HepG2 (cell line): Measurements from ENCODE around the gene TFAP2E. TPM values are rescaled to one million over a fixed set of nuclear protein-coding genes. Genes with fewer than 3 reads are reported as not detected.

Experiments
- ATAC-seq: fragments of 200-7000 bp; cut with Tn5 transposase; 3 replicates; pipeline ENCODE4 v1.9.1; 2020; ENCODE audit warnings: mild to moderate bottlenecking, moderate library complexity
- BruUV-seq: library from RNA; stranded (reverse); fragments of 400-500 nt; replicated peaks from 2 replicates; lab custom pipeline; 2021; lab: Mats Ljungman, UMichigan
- CTCF ChIA-PET: fragments of 300-600 bp; formaldehyde crosslinking; extraction: SDS; loops from one replicate; lab custom pipeline; 2021; ENCODE audit warnings: low total read pairs, inconsistent platforms, low intra/inter-chr PET ratio; lab: Yijun Ruan, JAX
- POLR2A ChIA-PET: fragments of 350-600 bp; sonication (Branson Sonifier 250); formaldehyde crosslinking; loops from one replicate; lab custom pipeline; 2020; ENCODE audit warnings: antibody characterized with exemption, inconsistent platforms; lab: Yijun Ruan, JAX
- DNase-seq: peaks from one replicate; pipeline ENCODE4 v3.0.0-alpha.2; 2015; ENCODE audit warnings: low spot score
- FAIRE-seq: peaks from 3 replicates; lab custom pipeline; 2011; peaks lifted over from hg19 to GRCh38; lab: Jason Lieb, UNC
- H2AFZ ChIP-seq: one replicate; pipeline ENCODE4 v1.6.1; 2011; ENCODE audit warnings: low read length, inconsistent platforms
- H3K27ac ChIP-seq: fragments of 300-600 bp; 3 replicates; pipeline ENCODE4 v1.8.0; 2011; ENCODE audit warnings: mixed run types, mild to moderate bottlenecking, mixed read lengths, low read length, inconsistent platforms; ENCODE audit not compliant: insufficient read depth; ENCODE audit errors: extremely low read length
- H3K27me3 ChIP-seq, 2 experiments: fragments of 200-600 bp in 1 of 2; 2 replicates in 1 of 2; 3 replicates in 1 of 2; pipeline versions ENCODE4 v1.6.0 to v1.8.0; 2011; ENCODE audit warnings: low read length in 2 of 2, mild to moderate bottlenecking in 2 of 2, moderate library complexity in 2 of 2, inconsistent platforms in 1 of 2; ENCODE audit not compliant: insufficient read depth in 2 of 2, control insufficient read depth in 1 of 2
- H3K36me3 ChIP-seq, 2 experiments: fragments of 200-600 bp in 1 of 2; replicated peaks in 1 of 2; 2 replicates in 1 of 2; 3 replicates in 1 of 2; pipeline versions ENCODE4 v1.5.1 to v1.8.0; 2011; ENCODE audit warnings: low read length in 2 of 2, inconsistent platforms in 1 of 2; ENCODE audit not compliant: insufficient read depth in 2 of 2, control insufficient read depth in 1 of 2
- H3K4me1 ChIP-seq: 2 replicates; pipeline ENCODE4 v1.5.1; 2012; ENCODE audit warnings: low read length, inconsistent platforms; ENCODE audit not compliant: insufficient read depth
- H3K4me2 ChIP-seq: 2 replicates; pipeline ENCODE4 v1.6.0; 2011; ENCODE audit warnings: low read depth, low read length, inconsistent platforms
- H3K4me3 ChIP-seq, 3 experiments: fragments of 200-600 bp in 1 of 3; sonication (generic), shearing (Covaris generic) in 1 of 3; replicated peaks in 1 of 3; 2 replicates each; pipeline ENCODE4 v1.5.1; 2011 to 2016; ENCODE audit warnings: low read length in 3 of 3, inconsistent platforms in 2 of 3, low read depth in 2 of 3, mild to moderate bottlenecking in 2 of 3, control low read depth in 1 of 3, mixed read lengths in 1 of 3; ENCODE audit not compliant: insufficient read depth in 1 of 3
- H3K79me2 ChIP-seq: one replicate; pipeline ENCODE4 v1.6.1; 2011; ENCODE audit warnings: low read length, inconsistent platforms; ENCODE audit not compliant: insufficient read depth
- H3K9ac ChIP-seq: 2 replicates; pipeline ENCODE4 v1.6.0; 2011; ENCODE audit warnings: mild to moderate bottlenecking, low read depth, low read length, inconsistent platforms; ENCODE audit not compliant: insufficient read depth
- H3K9me3 ChIP-seq: 2 replicates; pipeline ENCODE4 v1.5.1; 2012; ENCODE audit warnings: mild to moderate bottlenecking, low read length
- H4K20me1 ChIP-seq: 2 replicates; pipeline ENCODE4 v1.6.0; 2011; ENCODE audit warnings: inconsistent platforms, mild to moderate bottlenecking, low read length, moderate library complexity; ENCODE audit not compliant: insufficient read depth
- ATF6 ChIP-seq: sonication (generic); formaldehyde crosslinking; conservative IDR thresholded peaks from 2 replicates; pipeline ENCODE4 v1.4.0; 2020; ENCODE audit warnings: missing genetic modification reagents
- GZF1 ChIP-seq: sonication (generic); formaldehyde crosslinking; IDR thresholded peaks from 2 replicates; pipeline ENCODE4 v1.5.1; 2020; ENCODE audit warnings: mild to moderate bottlenecking, missing genetic modification reagents
- NCOA2 ChIP-seq: sonication (generic); formaldehyde crosslinking; IDR thresholded peaks from 2 replicates; pipeline ENCODE4 v1.8.0; 2022; ENCODE audit warnings: inconsistent platforms
- PHB2 ChIP-seq: fragments of 450-650 bp; IDR thresholded peaks from 2 replicates; pipeline ENCODE4 v1.6.1; 2018; ENCODE audit not compliant: partially characterized antibody
- RBM39 ChIP-seq: fragments of 200-400 bp; formaldehyde crosslinking; IDR thresholded peaks from one replicate; pipeline ENCODE4 v1.6.1; 2018; ENCODE audit warnings: antibody characterized with exemption, mild to moderate bottlenecking, low read depth, low read length; ENCODE audit not compliant: poor library complexity, severe bottlenecking
- SOX6 ChIP-seq, 2 experiments: fragments of 450-650 bp in 1 of 2; sonication (generic) in 1 of 2; formaldehyde crosslinking in 1 of 2; IDR thresholded peaks; 2 replicates each; pipeline versions ENCODE4 v1.4.0 to v1.6.1; 2017 to 2020; ENCODE audit warnings: antibody characterized with exemption in 1 of 2, mild to moderate bottlenecking in 1 of 2, missing genetic modification reagents in 1 of 2
- ZNF280B ChIP-seq: sonication (generic); formaldehyde crosslinking; IDR thresholded peaks from 2 replicates; pipeline ENCODE4 v1.5.0; 2020; ENCODE audit warnings: missing genetic modification reagents, mild to moderate bottlenecking, borderline replicate concordance
- WGBS: methylation state at CpG from one replicate; pipeline ENCODE4 v1.1.6; 2017; ENCODE audit warnings: low lambda C conversion rate; 5-methylcytosine and 5-hydroxymethylcytosine counted together
- in situ Hi-C: cut with HindIII; loops from 2 replicates; pipeline ENCODE4 v1.10.0; 2017; ENCODE audit warnings: low pct_unique_long_range_greater_than_20kb; ENCODE audit not compliant: extremely low pct_ligation_motif_present
- intact Hi-C: fragments of 100-400 bp; cut with micrococcal nuclease; formaldehyde crosslinking; loops from one replicate; pipeline ENCODE4 v1.10.0; 2022; ENCODE audit not compliant: unreplicated experiment
- polyA plus RNA-seq, 8 experiments: library from polyadenylated mRNA; depleted of rRNA in 3 of 8; stranded (reverse) in 7 of 8; unstranded in 1 of 8; fragments of >200 nt; fragmentation: Illumina TruSeq in 4 of 8; extraction: Trizol in 4 of 8; gene quantifications; 2 replicates each; pipeline versions ENCODE4 v1.2.1 to v1.2.3, GENCODE V29; 2011 to 2016; ENCODE audit warnings: low read depth in 4 of 8, missing spikeins in 1 of 8, mixed read lengths in 1 of 8; ENCODE audit not compliant: insufficient read depth in 1 of 8
- total RNA-seq, 5 experiments: library from RNA; depleted of rRNA; stranded (reverse); fragments of >200 nt; fragmentation: Illumina TruSeq; extraction: Trizol; gene quantifications; 2 replicates each; pipeline ENCODE4 v1.2.3, GENCODE V29; 2016; ENCODE audit warnings: low read depth in 1 of 5
- TF ChIP-seq, protein P1 (sequence below): sonication (generic); formaldehyde crosslinking; IDR thresholded peaks from 2 replicates; pipeline ENCODE4 v1.4.0; 2020; ENCODE audit warnings: mild to moderate bottlenecking, low read depth, missing genetic modification reagents

The TFAP2E gene
- total and polyA plus RNA-seq, 2 of the 13 experiments (the other 11 are each of a cell fraction or from before 2014, with no cell fraction given) = 0.31 to 0.41 TPM

- DNase-seq (no peak), FAIRE-seq (no peak), ATAC-seq (no peak)
- H3K4me3 ChIP-seq = no peak overlapping the region
- no peaks in the 10 kb centered on the region for H3K27me3 ChIP-seq
- TF ChIP-seq GZF1 (CRISPR knock-in tag) (no peak), ZNF280B (CRISPR knock-in tag) (0 out of 2 replicates have a peak, but pooled peaks have one; percentile 20), PHB2 (no peak)
- intact Hi-C loops (loop anchor here (1.0 kb wide), 1 partner anchor 114 kb away; no protein-coding TSS in a partner anchor), in situ Hi-C loops (loop anchor here (5.0 kb wide), 3 partner anchors 113 to 207 kb away; partner anchors contain the start of gene C1orf216)
- H3K4me2 ChIP-seq = no peak overlapping the region
- no peaks in the 10 kb centered on the region for H3K79me2 ChIP-seq
- no peak overlapping the region for H2AFZ ChIP-seq
- POLR2A ChIA-PET = interaction anchor here (0.6 to 1.4 kb wide), 3 partner anchors 8 to 27 kb away, joined by 3 to 7 read pairs (median 5); partner anchors contain the start of gene TFAP2E
- no TSS peak for BruUV-seq
- 85% methylated on average over 9 of the region's 28 CpGs for whole genome bisulfite sequencing
- H3K4me1 ChIP-seq = no peaks in the 10 kb centered on the region
- H3K9ac ChIP-seq = no peak overlapping the region
- H3K36me3 ChIP-seq = peaks cover 7 to 18% of the 10 kb centered on the region in 2 experiments; a peak in 3 of 5 replicates
- H3K27ac ChIP-seq = no peak overlapping the region
- H4K20me1 ChIP-seq = no peaks in the 10 kb centered on the region
- H3K9me3 ChIP-seq = no peaks in the 10 kb centered on the region
- CTCF ChIA-PET = interaction anchor here (0.9 to 3.4 kb wide), 2 partner anchors 114 to 210 kb away, joined by 3 to 13 read pairs; no protein-coding TSS in a partner anchor
These were observed 8.0 kb upstream of the TFAP2E start for GRCh38 chr1:35564884-35565741.

- POLR2A ChIA-PET = interaction anchor here (0.6 kb wide), 1 partner anchor 27 kb away, joined by 3 read pairs; no protein-coding TSS in a partner anchor
- DNase-seq = no peak
- no peak for ATAC-seq
- H3K4me3 ChIP-seq = no peak overlapping the region
- no peak for FAIRE-seq
- no peaks in the 10 kb centered on the region for H3K79me2 ChIP-seq
- H3K4me2 ChIP-seq = no peak overlapping the region
- no peaks in the 10 kb centered on the region for H3K9me3 ChIP-seq
- H3K27me3 ChIP-seq = no peaks in the 10 kb centered on the region
- no peaks in the 10 kb centered on the region for H3K4me1 ChIP-seq
- intact Hi-C loops (no loop called here), in situ Hi-C loops (loop anchor here (5.0 kb wide), 1 partner anchor 152 kb away; the partner anchor contains the start of gene C1orf216)
- H2AFZ ChIP-seq = no peak overlapping the region
- no peak overlapping the region for H3K9ac ChIP-seq
- WGBS = 93% methylated on average over 3 of the region's 11 CpGs
- H4K20me1 ChIP-seq = no peaks in the 10 kb centered on the region
- peaks cover 7 to 18% of the 10 kb centered on the region in 2 experiments; a peak in 3 of 5 replicates for H3K36me3 ChIP-seq
- TF ChIP-seq ATF6 = no peak
- TF ChIP-seq, protein P1, sequence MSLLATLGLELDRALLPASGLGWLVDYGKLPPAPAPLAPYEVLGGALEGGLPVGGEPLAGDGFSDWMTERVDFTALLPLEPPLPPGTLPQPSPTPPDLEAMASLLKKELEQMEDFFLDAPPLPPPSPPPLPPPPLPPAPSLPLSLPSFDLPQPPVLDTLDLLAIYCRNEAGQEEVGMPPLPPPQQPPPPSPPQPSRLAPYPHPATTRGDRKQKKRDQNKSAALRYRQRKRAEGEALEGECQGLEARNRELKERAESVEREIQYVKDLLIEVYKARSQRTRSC = no peak
- no peak for TF ChIP-seq NCOA2 (CRISPR knock-in tag)
- TF ChIP-seq SOX6 (IDR thresholded peaks at IDR 0.05) = no peak
- no peak for TF ChIP-seq SOX6 (CRISPR knock-in tag; IDR thresholded peaks at IDR 0.05)
- TF ChIP-seq RBM39 = no peak
- CTCF ChIA-PET = interaction anchor here (3.4 kb wide), 1 partner anchor 115 kb away, joined by 13 read pairs; no protein-coding TSS in a partner anchor
- BruUV-seq = no TSS peak
- H3K27ac ChIP-seq = no peak overlapping the region
These were observed 7.4 kb upstream of the TFAP2E start for GRCh38 chr1:35565742-35566133.
